HG03103 (cell line): ENCODE data around the gene CRYBG1.

ENCODE experiments used
- ATAC-seq: cut with Tn5 transposase; IDR thresholded peaks from one replicate; pipeline ENCODE4 v1.9.1; 2021; ENCODE audit warnings: low read depth; ENCODE audit not compliant: unreplicated experiment

Gene CRYBG1, protein sequence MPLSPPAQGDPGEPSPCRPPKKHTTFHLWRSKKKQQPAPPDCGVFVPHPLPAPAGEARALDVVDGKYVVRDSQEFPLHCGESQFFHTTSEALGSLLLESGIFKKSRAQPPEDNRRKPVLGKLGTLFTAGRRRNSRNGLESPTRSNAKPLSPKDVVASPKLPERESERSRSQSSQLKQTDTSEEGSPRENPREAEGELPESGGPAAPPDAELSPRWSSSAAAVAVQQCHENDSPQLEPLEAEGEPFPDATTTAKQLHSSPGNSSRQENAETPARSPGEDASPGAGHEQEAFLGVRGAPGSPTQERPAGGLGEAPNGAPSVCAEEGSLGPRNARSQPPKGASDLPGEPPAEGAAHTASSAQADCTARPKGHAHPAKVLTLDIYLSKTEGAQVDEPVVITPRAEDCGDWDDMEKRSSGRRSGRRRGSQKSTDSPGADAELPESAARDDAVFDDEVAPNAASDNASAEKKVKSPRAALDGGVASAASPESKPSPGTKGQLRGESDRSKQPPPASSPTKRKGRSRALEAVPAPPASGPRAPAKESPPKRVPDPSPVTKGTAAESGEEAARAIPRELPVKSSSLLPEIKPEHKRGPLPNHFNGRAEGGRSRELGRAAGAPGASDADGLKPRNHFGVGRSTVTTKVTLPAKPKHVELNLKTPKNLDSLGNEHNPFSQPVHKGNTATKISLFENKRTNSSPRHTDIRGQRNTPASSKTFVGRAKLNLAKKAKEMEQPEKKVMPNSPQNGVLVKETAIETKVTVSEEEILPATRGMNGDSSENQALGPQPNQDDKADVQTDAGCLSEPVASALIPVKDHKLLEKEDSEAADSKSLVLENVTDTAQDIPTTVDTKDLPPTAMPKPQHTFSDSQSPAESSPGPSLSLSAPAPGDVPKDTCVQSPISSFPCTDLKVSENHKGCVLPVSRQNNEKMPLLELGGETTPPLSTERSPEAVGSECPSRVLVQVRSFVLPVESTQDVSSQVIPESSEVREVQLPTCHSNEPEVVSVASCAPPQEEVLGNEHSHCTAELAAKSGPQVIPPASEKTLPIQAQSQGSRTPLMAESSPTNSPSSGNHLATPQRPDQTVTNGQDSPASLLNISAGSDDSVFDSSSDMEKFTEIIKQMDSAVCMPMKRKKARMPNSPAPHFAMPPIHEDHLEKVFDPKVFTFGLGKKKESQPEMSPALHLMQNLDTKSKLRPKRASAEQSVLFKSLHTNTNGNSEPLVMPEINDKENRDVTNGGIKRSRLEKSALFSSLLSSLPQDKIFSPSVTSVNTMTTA (N-terminal part only)

DNA sequence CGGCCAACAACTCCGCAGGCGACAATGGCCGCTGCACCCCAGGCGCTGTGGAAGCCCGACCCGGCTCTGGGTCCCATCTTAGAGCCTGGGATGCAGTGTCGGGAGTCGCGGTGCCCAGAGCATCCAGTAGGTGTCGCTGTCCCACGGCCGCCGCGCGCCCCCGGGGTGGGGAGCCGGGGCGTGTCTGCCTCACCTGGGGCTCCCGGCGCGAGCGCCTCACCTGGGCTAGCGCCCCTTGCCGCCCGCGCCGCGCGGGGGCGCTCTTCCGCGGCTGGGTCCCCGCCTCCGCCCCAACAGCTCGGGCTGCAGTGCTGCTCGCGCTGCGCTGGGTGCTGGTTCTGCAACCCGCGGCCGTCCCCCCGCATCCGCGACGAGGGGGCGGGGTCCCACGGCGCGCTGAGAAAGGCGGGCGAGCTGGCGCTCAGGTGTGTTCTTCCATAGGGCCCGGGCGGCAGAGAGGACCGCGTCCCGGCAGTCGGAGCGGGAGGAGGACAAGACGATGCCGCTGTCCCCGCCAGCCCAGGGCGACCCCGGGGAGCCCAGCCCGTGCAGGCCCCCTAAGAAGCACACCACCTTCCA is at the start of gene CRYBG1:
CRYBG1 (plus strand) TSS at position 308 of the 579 bp plus-strand sequence; CDS start at position 500, 192 bp downstream.
- no peak for ATAC-seq

DNA sequence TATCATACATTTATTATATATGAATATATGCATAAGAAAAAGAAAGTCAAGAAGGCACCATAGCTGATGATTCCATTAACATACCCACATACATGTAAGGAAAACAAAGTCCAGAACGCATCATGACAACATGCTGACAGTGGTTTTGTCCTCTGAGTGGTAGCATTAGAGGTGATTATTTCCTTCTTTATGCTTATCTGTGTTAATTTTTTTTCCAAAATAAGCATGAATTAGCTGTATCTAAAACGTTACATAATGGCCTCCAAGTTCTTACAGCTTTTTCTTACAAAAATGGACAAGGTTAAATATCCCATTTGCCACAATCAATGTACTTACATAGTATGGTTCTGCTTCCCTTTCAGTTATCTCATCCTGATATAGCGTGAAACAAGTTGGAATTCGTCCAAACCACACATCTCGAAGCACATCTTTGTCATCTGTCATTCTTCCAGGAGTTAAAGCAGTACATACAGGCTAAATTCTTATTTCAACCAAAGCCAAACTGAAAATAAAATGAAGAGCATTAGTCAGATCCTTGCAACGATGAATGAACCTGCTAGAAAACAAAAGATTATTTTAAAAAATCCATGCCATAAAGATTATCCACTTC is 44.6 kb upstream of the CRYBG1 start:
- no peak for ATAC-seq

DNA sequence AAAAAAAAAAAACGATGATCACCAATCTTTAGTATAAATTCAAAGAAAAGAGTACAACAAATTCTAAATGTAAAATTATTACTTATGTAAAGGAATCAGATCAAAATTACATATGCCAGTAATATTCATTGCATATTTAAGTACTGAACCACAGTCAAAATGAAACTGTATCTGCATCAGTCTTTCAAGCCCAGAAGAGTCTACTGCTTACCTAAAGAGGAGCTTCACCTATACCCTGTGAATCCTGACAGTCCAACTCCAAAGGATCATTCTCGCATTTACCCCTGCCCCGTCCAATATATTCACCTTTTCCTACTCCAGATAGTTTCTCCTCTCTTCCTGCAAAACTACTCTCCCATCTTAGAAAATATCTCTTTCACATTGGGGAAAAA is 44.1 kb upstream of the CRYBG1 start:
- ATAC-seq, result no peak

DNA sequence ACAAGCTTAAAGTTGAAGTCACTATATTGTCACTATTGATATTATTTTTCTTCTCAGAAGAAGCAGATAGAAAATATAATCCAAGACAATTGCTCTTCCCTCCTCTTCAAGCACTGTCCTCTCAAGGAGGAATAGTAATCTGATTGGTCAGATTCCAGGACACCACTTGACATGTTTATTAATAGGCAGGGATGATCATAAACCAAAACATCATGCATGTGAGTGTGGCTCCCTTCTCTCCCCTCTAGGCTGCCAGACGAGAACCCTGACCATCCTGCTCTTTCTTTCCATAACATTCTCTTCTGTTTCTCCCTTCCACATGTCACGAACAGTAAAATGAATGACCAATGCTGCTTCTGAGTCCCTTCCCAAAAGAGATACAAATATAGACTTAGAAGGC is 42.5 kb upstream of the CRYBG1 start:
- ATAC-seq, result no peak

DNA sequence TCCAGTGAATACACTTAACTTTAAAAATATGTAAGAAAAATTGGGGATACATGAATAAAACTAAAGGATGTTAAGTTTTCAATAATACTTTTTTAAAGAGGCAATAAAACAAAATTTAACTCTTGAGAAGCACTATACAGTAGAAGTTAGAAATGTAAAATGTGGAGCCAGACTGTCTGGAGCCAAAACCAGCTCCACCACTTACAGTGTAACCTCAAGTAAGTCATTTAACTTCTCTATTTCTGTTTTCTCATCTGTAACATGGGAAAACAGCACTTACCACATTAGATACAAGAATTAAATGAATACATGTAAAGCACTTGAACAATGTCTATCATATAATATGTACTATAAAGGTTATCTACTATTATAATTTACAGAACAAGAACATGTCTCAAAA is 41.7 kb upstream of the CRYBG1 start:
- ATAC-seq, result no peak

DNA sequence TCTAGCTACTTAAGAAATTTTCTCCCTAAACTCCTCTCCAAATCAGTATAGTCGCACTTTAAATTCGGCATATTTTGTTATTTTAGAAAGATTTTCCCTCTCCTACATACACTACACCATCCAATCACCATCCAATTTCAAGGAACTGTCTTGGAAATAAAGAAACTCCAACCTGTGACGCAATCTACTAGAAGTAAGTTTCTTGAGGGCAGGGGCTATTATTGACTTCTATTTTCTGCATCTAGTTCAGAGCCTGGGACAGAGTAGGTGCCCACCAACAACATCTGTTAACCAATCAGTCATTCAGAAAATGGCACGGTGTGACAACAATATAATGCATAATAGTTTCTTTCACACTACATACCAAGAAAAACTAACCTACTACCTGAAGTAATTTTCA is 38.6 kb upstream of the CRYBG1 start:
- no peak for ATAC-seq

DNA sequence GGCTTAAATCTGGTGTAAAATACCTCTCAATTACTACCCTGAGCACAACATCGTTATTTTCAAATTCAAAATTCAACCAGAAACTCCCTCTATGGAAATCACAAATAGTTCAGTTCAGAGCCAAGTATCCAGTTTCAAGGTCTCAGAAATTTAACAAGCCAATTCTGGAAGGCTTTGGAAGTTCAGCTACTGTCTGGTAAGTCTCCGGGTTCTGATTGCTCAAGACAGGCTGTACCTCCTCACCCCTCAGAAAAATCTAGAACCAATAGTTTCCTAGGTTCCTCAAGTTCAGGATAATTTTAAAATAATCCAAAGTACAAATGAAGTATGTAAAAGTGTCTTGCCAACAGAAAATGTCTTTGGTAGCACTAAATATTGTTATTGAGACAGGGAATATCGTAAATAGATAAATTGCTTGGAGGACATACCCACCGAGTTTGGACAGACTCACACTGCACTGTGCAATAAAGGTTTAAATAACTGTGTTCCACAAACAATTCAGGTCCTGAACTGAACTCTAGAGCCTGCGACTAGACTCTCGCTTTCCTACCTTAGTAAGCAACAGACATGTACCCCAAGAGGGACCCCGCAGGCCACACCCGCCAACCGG is 35.7 kb upstream of the CRYBG1 start:
- no peak for ATAC-seq

DNA sequence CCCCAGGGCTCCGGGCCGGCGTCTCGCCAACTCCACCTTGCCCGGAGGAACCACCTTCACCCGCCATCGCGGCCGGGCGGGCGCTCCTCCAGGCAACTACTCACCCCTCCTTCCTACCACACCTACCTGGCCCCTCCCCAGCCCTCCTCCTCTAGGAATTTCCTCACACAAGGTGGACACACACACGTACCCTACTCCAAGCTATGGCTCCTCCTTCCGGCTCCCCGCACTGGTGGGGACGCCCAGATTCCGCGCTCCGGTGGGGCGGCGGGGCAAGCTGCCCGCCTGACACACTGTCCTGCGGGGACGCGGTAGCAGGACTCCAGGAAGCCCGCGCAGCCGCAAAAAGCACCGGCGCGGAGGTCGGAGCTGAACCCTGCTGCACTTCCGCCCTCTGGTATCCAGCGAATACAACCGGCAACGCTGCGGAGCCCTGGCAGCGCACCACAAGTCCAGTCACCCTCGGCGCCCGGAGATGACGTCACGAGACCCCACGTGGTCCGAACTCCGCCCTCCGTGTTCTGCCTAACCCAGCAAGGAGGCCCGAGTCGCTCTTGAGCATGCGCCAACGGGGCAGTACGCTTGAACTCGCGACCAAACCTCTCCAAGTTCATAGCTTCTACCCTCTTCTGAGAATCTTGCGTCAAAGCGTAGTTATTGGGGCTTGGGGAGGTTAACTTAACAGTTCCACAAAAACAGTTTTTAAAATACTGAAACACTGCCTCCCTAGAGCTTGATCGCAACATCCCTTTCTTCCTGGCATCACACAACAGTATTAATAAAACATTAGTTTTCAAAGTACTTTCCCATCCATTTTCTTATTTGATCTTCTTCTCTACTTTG is 35.0 kb upstream of the CRYBG1 start, which contains the start of gene ATG5:
ATG5 (minus strand) TSS at position 425 of the 843 bp plus-strand sequence. CDS start 9,552 bp downstream, outside the sequence.
- ATAC-seq, result peak; percentile 93

DNA sequence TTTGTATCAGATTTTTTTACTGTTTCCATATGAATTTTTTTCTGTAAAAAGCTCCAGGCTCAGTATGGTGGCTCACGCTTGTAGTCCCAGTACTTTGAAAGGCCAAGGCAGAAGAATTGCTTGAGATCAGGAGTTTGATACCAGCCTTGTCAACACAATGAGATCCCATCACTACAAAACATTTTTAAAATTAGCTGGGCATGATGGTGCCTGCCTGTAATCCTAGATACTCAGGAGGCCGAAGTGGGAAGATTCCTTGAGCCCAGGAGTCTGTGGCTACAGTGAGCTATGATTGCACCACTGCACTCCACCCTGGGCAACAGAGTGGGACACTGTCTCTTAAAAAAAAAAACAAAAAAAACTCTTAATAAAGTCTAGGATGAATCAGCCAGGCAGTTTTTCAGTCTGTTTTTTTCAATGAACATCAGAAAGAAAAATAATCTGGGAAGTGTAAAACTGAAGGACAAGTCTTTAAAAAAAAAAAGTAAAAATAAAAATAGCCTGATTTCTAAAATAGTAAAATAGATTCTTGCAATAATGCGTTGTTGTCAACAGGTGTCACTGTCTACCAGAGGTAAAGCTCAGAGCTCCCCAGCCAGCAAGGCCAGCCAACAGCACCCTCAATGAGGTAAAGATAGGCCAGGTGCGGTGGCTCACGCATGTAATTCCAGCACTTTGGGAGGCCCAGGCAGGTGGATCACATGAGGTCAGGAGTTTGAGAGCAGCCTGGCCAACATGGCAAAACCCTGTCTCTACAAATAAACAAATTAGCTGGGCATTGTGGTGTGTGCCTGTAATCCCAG is 25.7 kb upstream of the CRYBG1 start:
- ATAC-seq, result no peak

DNA sequence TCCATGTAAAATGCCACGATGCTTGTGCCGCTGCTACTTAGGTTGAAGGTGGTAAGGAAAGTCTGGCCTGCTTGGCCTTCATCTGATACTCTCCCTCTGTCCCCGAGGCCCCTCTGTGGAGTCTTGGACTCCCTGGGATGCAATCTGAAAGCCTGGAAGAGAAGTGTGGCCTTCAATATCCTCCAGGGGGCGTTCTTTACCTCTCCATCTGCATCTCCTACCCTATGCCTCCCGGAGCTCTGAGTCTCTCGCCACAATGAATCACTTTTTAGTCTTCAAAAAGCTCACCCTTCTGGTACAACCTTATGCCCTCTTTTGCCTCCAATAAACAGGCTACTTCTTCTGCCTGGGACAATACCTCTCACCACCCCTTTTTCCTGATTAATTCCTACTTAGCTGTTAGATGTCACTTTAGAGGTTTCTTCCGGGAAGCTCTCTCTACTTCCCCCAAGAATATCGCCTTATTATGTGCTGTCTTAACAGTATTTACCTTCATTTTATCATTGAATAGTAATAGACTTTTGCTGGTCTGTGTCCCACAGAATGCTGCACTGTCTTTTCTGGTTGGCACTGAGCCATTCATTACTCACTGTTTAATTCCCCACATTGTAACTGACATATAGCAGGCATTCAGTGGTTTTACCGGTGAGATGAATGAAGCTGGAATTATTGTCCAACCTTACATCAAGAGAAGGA is 21.0 kb upstream of the CRYBG1 start:
- ATAC-seq, result no peak

DNA sequence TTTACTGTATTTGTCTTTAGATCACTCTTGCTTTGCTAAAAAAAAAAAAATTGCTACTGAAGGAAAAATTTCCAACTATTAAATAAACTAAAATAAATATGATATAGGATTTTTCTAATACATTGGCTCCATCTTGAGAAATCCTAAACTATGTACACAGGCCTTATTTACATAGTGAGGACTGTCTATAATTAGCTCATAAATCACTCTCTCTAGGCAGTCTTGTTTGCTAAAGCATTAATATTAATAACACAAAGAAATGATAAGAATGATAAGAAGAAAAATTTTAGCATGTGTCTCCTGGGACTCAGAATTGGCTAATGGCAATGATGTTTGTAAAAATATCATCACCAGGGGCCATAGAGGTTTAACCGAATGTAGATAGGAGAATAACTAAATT is 13.3 kb upstream of the CRYBG1 start:
- no peak for ATAC-seq

DNA sequence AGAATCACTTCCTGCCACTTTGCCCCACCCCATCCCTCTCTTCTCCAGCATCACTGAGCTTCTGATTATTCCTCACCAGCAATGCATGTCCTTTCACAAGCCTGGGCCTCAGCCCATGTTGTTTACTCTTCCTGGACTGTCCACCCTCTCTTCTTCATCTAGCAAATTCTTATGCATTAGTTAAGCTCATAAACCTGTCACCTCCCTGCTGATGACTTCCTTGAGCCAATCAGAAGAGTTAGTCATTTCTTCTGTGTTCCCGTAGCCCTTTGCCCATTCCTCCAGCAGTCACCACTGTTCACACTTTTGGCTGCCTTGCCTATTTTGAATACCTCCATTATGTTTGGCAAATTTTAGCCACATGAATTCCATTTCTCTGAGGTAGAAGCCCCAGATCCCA is 4.1 kb upstream of the CRYBG1 start:
- ATAC-seq, result no peak

DNA sequence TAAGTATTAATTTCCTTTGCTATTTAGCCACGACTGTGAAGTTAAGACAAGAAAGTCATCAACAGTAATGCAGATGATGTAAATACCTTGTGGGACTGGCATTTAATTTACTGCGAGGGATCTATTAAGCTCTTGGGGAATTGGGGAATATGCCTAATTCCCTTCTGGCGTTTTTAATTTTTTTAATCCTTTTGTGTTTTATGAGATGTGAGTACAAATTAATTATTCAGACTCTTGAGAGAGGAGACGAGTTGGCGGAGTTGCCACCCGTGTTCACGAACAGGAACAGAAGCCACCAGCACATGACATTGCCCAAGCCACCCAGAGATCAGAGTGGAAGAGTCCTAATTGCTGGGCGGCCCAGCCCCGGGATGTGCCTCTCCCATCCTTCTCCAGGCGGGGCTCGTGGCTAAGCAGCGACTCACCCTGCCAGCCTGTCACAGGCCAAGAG is 533 bp upstream of the CRYBG1 start:
- no peak for ATAC-seq

DNA sequence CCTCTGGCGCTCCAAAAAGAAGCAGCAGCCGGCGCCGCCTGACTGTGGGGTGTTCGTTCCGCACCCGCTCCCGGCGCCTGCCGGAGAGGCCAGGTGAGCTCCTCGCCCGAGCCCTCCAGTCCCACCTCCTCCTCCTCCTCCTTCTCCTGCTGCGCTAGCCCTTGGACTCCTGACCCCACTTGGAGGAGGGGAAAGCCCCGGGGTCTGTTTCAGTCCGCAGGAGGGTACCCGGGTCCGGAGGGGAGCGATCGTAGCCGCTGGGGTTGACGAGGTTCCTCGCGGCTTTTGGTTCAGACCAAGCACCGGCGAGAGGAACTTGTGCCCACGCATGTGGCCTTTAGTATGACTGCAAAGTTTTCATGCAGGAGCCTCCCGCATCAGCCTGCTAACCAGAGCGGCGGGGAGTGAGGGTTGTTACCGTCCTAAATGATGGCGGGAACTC is 493 bp downstream of the CRYBG1 start:
- no peak for ATAC-seq

DNA sequence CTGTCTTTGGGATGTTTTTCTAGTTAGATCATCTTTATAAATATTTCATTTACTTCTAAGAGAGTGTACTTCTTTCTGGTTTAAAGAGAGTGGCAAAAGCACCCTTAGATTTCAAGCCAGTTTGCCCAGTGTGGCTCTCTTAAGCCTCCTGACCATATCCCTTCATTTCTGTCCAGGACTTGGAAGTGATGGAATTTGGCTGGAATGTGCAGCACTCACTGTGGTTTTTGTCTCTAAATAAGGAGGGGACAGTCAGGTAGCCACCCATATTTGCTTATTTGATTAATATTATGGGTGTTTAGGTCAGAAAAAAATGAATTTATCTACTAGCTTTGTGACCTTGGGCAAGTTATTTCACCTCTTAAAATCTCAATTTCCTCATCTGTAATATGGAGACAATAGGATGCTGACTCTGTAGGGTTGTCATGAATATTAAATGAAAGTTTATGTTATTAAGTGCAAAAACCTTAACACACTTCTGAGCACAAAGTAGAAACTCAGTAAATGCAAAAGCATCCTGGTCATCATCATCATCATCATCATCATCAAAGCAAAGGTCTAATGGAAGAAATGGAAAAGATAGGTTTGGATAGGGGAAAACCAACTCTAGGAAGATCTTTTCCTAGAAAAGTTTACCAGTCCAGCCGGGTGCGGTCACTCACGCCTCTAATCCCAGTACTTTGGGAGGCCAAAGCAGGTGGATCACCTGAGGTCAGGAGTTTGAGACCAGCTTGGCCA is 3.1 kb downstream of the CRYBG1 start:
- no peak for ATAC-seq

DNA sequence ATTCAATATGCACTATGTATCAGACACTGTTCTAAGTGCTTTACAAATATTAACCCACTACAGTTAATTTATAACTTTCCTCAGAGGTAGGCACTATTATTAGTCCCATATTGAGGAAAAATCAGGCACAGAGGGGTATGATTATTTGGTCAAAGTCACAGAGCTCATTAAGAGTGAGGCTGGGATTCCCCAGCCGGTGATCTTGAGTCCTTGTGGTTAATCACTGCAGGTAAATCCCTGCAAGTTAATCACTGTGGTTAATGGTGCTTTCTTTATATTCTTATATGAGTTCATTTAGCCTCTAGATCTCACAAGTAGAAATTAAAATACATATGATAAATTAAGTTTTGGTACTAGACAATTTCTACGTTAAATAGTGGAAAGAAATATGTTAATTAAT is 9.2 kb downstream of the CRYBG1 start:
- no peak for ATAC-seq
